IMR-90 (cell line): ENCODE measurements around the gene DISC1. TPM values are rescaled to one million over a fixed set of nuclear protein-coding genes. Genes with fewer than 3 reads are reported as not detected.

Experiments
- ATAC-seq: fragments of 200-7000 bp; cut with Tn5 transposase; 2 replicates; pipeline ENCODE4 v1.9.1; 2020; ENCODE audit warnings: low read depth, mild to moderate bottlenecking, moderate library complexity
- BruUV-seq: library from RNA; stranded (reverse); fragments of 400-500 nt; replicated peaks from 2 replicates; lab custom pipeline; 2021; lab: Mats Ljungman, UMichigan
- CTCF ChIA-PET: fragments of 300-600 bp; formaldehyde crosslinking; extraction: SDS; loops from one replicate; lab custom pipeline; 2021; ENCODE audit warnings: antibody characterized with exemption; lab: Yijun Ruan, JAX
- POLR2A ChIA-PET: fragments of 300-600 bp; sonication (Branson Sonifier 250); formaldehyde crosslinking; loops from one replicate; lab custom pipeline; 2022; ENCODE audit warnings: antibody characterized with exemption; ENCODE audit not compliant: unreplicated experiment; lab: Charles Lee
- DNase-seq: peaks from one replicate; pipeline ENCODE4 v3.0.0; 2013
- H2AFZ ChIP-seq: replicated peaks from 2 replicates; pipeline ENCODE3; 2013; ENCODE audit warnings: low read length, mild to moderate bottlenecking; ENCODE audit not compliant: poor library complexity
- H2AK5ac ChIP-seq: 2 replicates; pipeline ENCODE4 v1.6.1; 2013; ENCODE audit warnings: low read depth, low read length, inconsistent platforms
- H2AK9ac ChIP-seq: replicated peaks from 2 replicates; pipeline ENCODE3; 2013; ENCODE audit warnings: mild to moderate bottlenecking, low read depth, low read length, moderate library complexity; ENCODE audit not compliant: poor library complexity
- H2BK120ac ChIP-seq: 2 replicates; pipeline ENCODE4 v1.6.1; 2013; ENCODE audit warnings: low read depth, low read length, inconsistent platforms
- H2BK15ac ChIP-seq: 3 replicates; pipeline ENCODE4 v1.6.1; 2013; ENCODE audit warnings: low read depth, low read length, inconsistent platforms
- H2BK20ac ChIP-seq: 2 replicates; pipeline ENCODE4 v1.6.1; 2013; ENCODE audit warnings: low read depth, mild to moderate bottlenecking, inconsistent platforms, low read length, moderate library complexity
- H2BK5ac ChIP-seq: 2 replicates; pipeline ENCODE4 v1.6.1; 2013; ENCODE audit warnings: mild to moderate bottlenecking, low read depth, low read length, inconsistent platforms; ENCODE audit not compliant: poor library complexity, severe bottlenecking
- H3K14ac ChIP-seq: replicated peaks from 2 replicates; pipeline ENCODE4 v1.6.1; 2013; ENCODE audit warnings: low read depth, low read length, inconsistent platforms
- H3K18ac ChIP-seq: 2 replicates; pipeline ENCODE4 v1.6.1; 2013; ENCODE audit warnings: low read depth, low read length, control low read depth
- H3K23ac ChIP-seq: 2 replicates; pipeline ENCODE4 v1.6.1; 2013; ENCODE audit warnings: low read depth, low read length, inconsistent platforms
- H3K27ac ChIP-seq: 2 replicates; pipeline ENCODE4 v1.5.1; 2013; ENCODE audit warnings: mild to moderate bottlenecking, control low read depth, low read length; ENCODE audit not compliant: insufficient read depth
- H3K27me3 ChIP-seq: 2 replicates; pipeline ENCODE4 v1.6.1; 2013; ENCODE audit warnings: low read length; ENCODE audit not compliant: control insufficient read depth, insufficient read depth
- H3K36me3 ChIP-seq: 2 replicates; pipeline ENCODE4 v1.6.1; 2013; ENCODE audit warnings: low read length, mixed read lengths; ENCODE audit not compliant: control insufficient read depth, insufficient read depth
- H3K4ac ChIP-seq: 2 replicates; pipeline ENCODE4 v1.6.1; 2013; ENCODE audit warnings: low read depth, low read length, inconsistent platforms
- H3K4me1 ChIP-seq: 2 replicates; pipeline ENCODE4 v1.6.1; 2013; ENCODE audit warnings: low read length, mixed read lengths; ENCODE audit not compliant: control insufficient read depth, insufficient read depth
- H3K4me2 ChIP-seq: 2 replicates; pipeline ENCODE4 v1.6.1; 2013; ENCODE audit warnings: low read depth, mild to moderate bottlenecking, control low read depth, low read length, moderate library complexity
- H3K4me3 ChIP-seq: 2 replicates; pipeline ENCODE4 v1.5.1; 2013; ENCODE audit warnings: low read depth, mild to moderate bottlenecking, control low read depth, low read length, moderate library complexity; ENCODE audit not compliant: insufficient read depth
- H3K56ac ChIP-seq: 2 replicates; pipeline ENCODE4 v1.6.1; 2013; ENCODE audit warnings: low read length, inconsistent platforms; ENCODE audit not compliant: insufficient read depth; ENCODE audit errors: extremely low read depth
- H3K79me1 ChIP-seq, 2 experiments: 2 replicates each; pipeline ENCODE4 v1.6.1; 2013; ENCODE audit warnings: low read length in 2 of 2, inconsistent platforms in 1 of 2, low read depth in 1 of 2
- H3K9ac ChIP-seq: 2 replicates; pipeline ENCODE4 v1.6.1; 2013; ENCODE audit warnings: low read depth, low read length, control low read depth
- H3K9me1 ChIP-seq: 2 replicates; pipeline ENCODE4 v1.6.1; 2013; ENCODE audit warnings: low read length, inconsistent platforms; ENCODE audit not compliant: insufficient read depth
- H3K9me3 ChIP-seq: 2 replicates; pipeline ENCODE4 v1.6.1; 2013; ENCODE audit warnings: low read length; ENCODE audit not compliant: control insufficient read depth, insufficient read depth
- H4K20me1 ChIP-seq: 2 replicates; pipeline ENCODE4 v1.6.1; 2013; ENCODE audit warnings: low read length, inconsistent platforms; ENCODE audit not compliant: insufficient read depth
- H4K5ac ChIP-seq: 2 replicates; pipeline ENCODE4 v1.6.1; 2013; ENCODE audit warnings: mild to moderate bottlenecking, low read depth, low read length, control low read depth
- H4K8ac ChIP-seq, 2 experiments: 2 replicates each; pipeline ENCODE4 v1.6.1; 2013; ENCODE audit warnings: low read depth in 2 of 2, low read length in 2 of 2, control low read depth in 1 of 2, inconsistent platforms in 1 of 2
- H4K91ac ChIP-seq: 2 replicates; pipeline ENCODE4 v1.6.1; 2013; ENCODE audit warnings: low read depth, low read length, inconsistent platforms; ENCODE audit not compliant: insufficient read depth
- FOS ChIP-seq: fragments of 150-350 bp; IDR thresholded peaks from 2 replicates; pipeline ENCODE4 v1.6.1; 2016; ENCODE audit warnings: low read depth, low read length
- MAFK ChIP-seq: IDR thresholded peaks from 2 replicates; pipeline ENCODE4 v1.6.1; 2012; ENCODE audit warnings: low read depth, low read length, improper control_type of control experiment
- RCOR1 ChIP-seq: IDR thresholded peaks from 2 replicates; pipeline ENCODE4 v1.6.1; 2012; ENCODE audit warnings: mild to moderate bottlenecking, low read length, improper control_type of control experiment; ENCODE audit not compliant: insufficient replicate concordance
- WGBS, 2 experiments: methylation state at CpG; one replicate each; pipeline versions ENCODE4 v1.1.5 to v1.1.7; 2013; ENCODE audit warnings: missing lambda C conversion rate in 2 of 2; ENCODE audit not compliant: insufficient read length in 1 of 2; ENCODE audit errors: extremely low coverage in 2 of 2; 5-methylcytosine and 5-hydroxymethylcytosine counted together
- dilution Hi-C: fragments of 300-500 bp; cut with HindIII; formaldehyde crosslinking; loops from one replicate; pipeline ENCODE4 v1.14.3; 2018; ENCODE audit warnings: low sequenced_read_pairs; ENCODE audit not compliant: unreplicated experiment
- in situ Hi-C: fragments of 300-500 bp; cut with MboI; formaldehyde crosslinking; loops from 3 replicates; pipeline ENCODE4 v1.14.3; 2019; ENCODE audit warnings: low sequenced_read_pairs, inconsistent platforms, mixed read lengths
- intact Hi-C: fragments of 100-400 bp; cut with micrococcal nuclease; formaldehyde crosslinking; loops from 2 replicates; pipeline ENCODE4 v1.10.0; 2022
- polyA plus RNA-seq, 3 experiments: library from polyadenylated mRNA; depleted of rRNA; stranded (reverse); fragments of >200 nt; gene quantifications; 2 replicates each; pipeline ENCODE4 v1.2.3, GENCODE V29; 2012; ENCODE audit warnings: low replicate concordance in 1 of 3
- total RNA-seq: library from RNA; depleted of rRNA; stranded (reverse); fragments of >200 nt; gene quantifications from 2 replicates; pipeline ENCODE4 v1.2.3, GENCODE V29; 2012

Gene DISC1
- total and polyA plus RNA-seq, 2 of the 4 experiments (the other 2 are of a cell fraction): 2.2 to 7.0 TPM

GRCh38 chr1:231860221-231861088 is 233.9 kb downstream of the DISC1 start:
- Histone ChIP-seq H3K27me3 (no peaks in the 10 kb centered on the region), H4K91ac (no peak overlapping the region), H2AFZ (no peak overlapping the region), H3K9ac (no peak overlapping the region), H3K23ac (no peak overlapping the region), H3K27ac (no peak overlapping the region), H4K20me1 (no peaks in the 10 kb centered on the region), H3K36me3 (no peaks in the 10 kb centered on the region), H2BK5ac (no peak overlapping the region), H3K14ac (no peak overlapping the region), H3K56ac (no peak overlapping the region), H3K79me1 (no peaks in the 10 kb centered on the region; a peak in 1 of 4 replicates), H3K4me1 (0 out of 2 replicates have a peak, but pooled peaks cover 2% of the 10 kb centered on the region), H2BK20ac (no peak overlapping the region), H3K4me3 (no peak overlapping the region), H3K4me2 (no peak overlapping the region), H2BK120ac (no peak overlapping the region), H2AK5ac (no peak overlapping the region), H2AK9ac (no peak overlapping the region), H2BK15ac (no peak overlapping the region), H3K18ac (no peak overlapping the region), H4K8ac (no peak overlapping the region), H3K9me1 (no peaks in the 10 kb centered on the region), H3K9me3 (no peaks in the 10 kb centered on the region), H3K4ac (no peak overlapping the region), H4K5ac (no peak overlapping the region)
- ChIA-PET CTCF (no interaction called here), POLR2A (no interaction called here)
- TF ChIP-seq RCOR1 (no peak), MAFK (peak; percentile 75), FOS (no peak)
- ATAC-seq: no peak
- WGBS, 2 experiments: 68% methylated on average over 3 of the region's 5 CpGs; no CpG with 5 or more reads in 1 of the 2 experiments
- BruUV-seq: no TSS peak
- DNase-seq: no peak
- intact Hi-C loops: loop anchor here (10.0 kb wide), 1 partner anchor 284 kb away; no protein-coding TSS in a partner anchor
- in situ Hi-C loops: no loop called here
- dilution Hi-C loops: no loop called here
